Neural crest cell (in vitro differentiated cells): Measurements from ENCODE around the gene RTN3. TPM values are rescaled to one million over a fixed set of nuclear protein-coding genes. Genes with fewer than 3 reads are reported as not detected.

Source experiments
- DNase-seq: peaks from one replicate; pipeline ENCODE4 v3.0.0; 2021; ENCODE audit warnings: low read depth, mixed read lengths, low spot score
- H3K27ac Mint-ChIP-seq: one replicate; pipeline ENCODE4 v1.8.0; 2021; ENCODE audit warnings: mild to moderate bottlenecking, mixed read lengths; ENCODE audit not compliant: unreplicated experiment
- H3K27me3 Mint-ChIP-seq: 2 replicates; pipeline ENCODE4 v1.8.0; 2021; ENCODE audit warnings: low read depth, mild to moderate bottlenecking, mixed read lengths
- H3K36me3 Mint-ChIP-seq: 2 replicates; pipeline ENCODE4 v1.8.0; 2021; ENCODE audit warnings: low read depth, mild to moderate bottlenecking, mixed read lengths
- H3K4me1 Mint-ChIP-seq: 2 replicates; pipeline ENCODE4 v1.8.0; 2021; ENCODE audit warnings: mixed read lengths
- H3K4me3 Mint-ChIP-seq: one replicate; pipeline ENCODE4 v1.8.0; 2021; ENCODE audit warnings: mild to moderate bottlenecking, mixed read lengths
- H3K9me3 Mint-ChIP-seq: 2 replicates; pipeline ENCODE4 v1.8.0; 2021; ENCODE audit warnings: mixed read lengths
- CTCF ChIP-seq: fragments of 200-600 bp; sonication (generic); conservative IDR thresholded peaks from 2 replicates; pipeline ENCODE4 v1.5.0; 2021; ENCODE audit warnings: antibody characterized with exemption, mild to moderate bottlenecking
- total RNA-seq: library from RNA; stranded (reverse); gene quantifications from 2 replicates; pipeline ENCODE4 v1.2.1, GENCODE V29; 2021

The RTN3 gene
- total RNA-seq, 1 donor from 2014 or later: 136 TPM

GRCh38 chr11:63713766-63714165, 32.5 kb downstream of the RTN3 start:
- no peak overlapping the region for H3K27ac Mint-ChIP-seq
- TF ChIP-seq CTCF: no peak
- H3K4me1 Mint-ChIP-seq: peaks cover 6% of the 10 kb centered on the region
- no peaks in the 10 kb centered on the region for H3K27me3 Mint-ChIP-seq
- no peak overlapping the region for H3K4me3 Mint-ChIP-seq
- no peaks in the 10 kb centered on the region for H3K36me3 Mint-ChIP-seq
- no peaks in the 10 kb centered on the region for H3K9me3 Mint-ChIP-seq
- no peak for DNase-seq

GRCh38 chr11:63716046-63716445, 34.7 kb downstream of the RTN3 start:
- TF ChIP-seq CTCF: no peak
- Mint-ChIP-seq H3K4me3 (no peak overlapping the region), H3K36me3 (no peaks in the 10 kb centered on the region), H3K27me3 (no peaks in the 10 kb centered on the region), H3K9me3 (no peaks in the 10 kb centered on the region), H3K4me1 (no peaks in the 10 kb centered on the region), H3K27ac (no peak overlapping the region)
- DNase-seq: no peak

- no peak overlapping the region for H3K4me3 Mint-ChIP-seq
- no peaks in the 10 kb centered on the region for H3K9me3 Mint-ChIP-seq
- H3K27ac Mint-ChIP-seq: no peak overlapping the region
- no peaks in the 10 kb centered on the region for H3K27me3 Mint-ChIP-seq
- H3K36me3 Mint-ChIP-seq: no peaks in the 10 kb centered on the region
- H3K4me1 Mint-ChIP-seq: no peaks in the 10 kb centered on the region
- DNase-seq: no peak
- no peak for TF ChIP-seq CTCF
Observed at GRCh38 chr11:63719001-63719400, 37.7 kb downstream of the RTN3 start.

- Mint-ChIP-seq H3K4me1 (no peaks in the 10 kb centered on the region), H3K9me3 (no peaks in the 10 kb centered on the region), H3K36me3 (no peaks in the 10 kb centered on the region), H3K27ac (no peak overlapping the region), H3K4me3 (no peak overlapping the region), H3K27me3 (no peaks in the 10 kb centered on the region)
- DNase-seq: no peak
- TF ChIP-seq CTCF: no peak
Observed at GRCh38 chr11:63719987-63720386, 38.7 kb downstream of the RTN3 start.

- TF ChIP-seq CTCF: no peak
- Mint-ChIP-seq H3K36me3 (no peaks in the 10 kb centered on the region), H3K27ac (no peak overlapping the region), H3K4me3 (no peak overlapping the region), H3K27me3 (no peaks in the 10 kb centered on the region), H3K9me3 (no peaks in the 10 kb centered on the region), H3K4me1 (no peaks in the 10 kb centered on the region)
- no peak for DNase-seq
Observed at GRCh38 chr11:63720611-63721010, 39.3 kb downstream of the RTN3 start.

- DNase-seq: no peak
- no peak overlapping the region for H3K4me3 Mint-ChIP-seq
- TF ChIP-seq CTCF: no peak
- no peak overlapping the region for H3K27ac Mint-ChIP-seq
- H3K9me3 Mint-ChIP-seq: no peaks in the 10 kb centered on the region
- H3K36me3 Mint-ChIP-seq: no peaks in the 10 kb centered on the region
- H3K27me3 Mint-ChIP-seq: no peaks in the 10 kb centered on the region
- H3K4me1 Mint-ChIP-seq: no peaks in the 10 kb centered on the region
Observed at GRCh38 chr11:63729326-63729725, 48.0 kb downstream of the RTN3 start.
